NK-92 (cell line): ENCODE results near the gene ATRNL1.
"Not testable (repeated sequence)": the region's sequence is repeated elsewhere in the genome, so short reads cannot be mapped to it uniquely, and the experiment has no call there.

Source experiments
- DNase-seq: peaks from one replicate; lab custom pipeline; 2025; ENCODE audit not compliant: unreplicated experiment; lab: John Stamatoyannopoulos, UW

ATRNL1 gene

GRCh38 chr10:115092258-115092554 lies 959 bp upstream of the ATRNL1 start:
- no peak for DNase-seq

- no peak for DNase-seq
Measured at GRCh38 chr10:115092555-115093285, 445 bp upstream of the ATRNL1 start.

DNA sequence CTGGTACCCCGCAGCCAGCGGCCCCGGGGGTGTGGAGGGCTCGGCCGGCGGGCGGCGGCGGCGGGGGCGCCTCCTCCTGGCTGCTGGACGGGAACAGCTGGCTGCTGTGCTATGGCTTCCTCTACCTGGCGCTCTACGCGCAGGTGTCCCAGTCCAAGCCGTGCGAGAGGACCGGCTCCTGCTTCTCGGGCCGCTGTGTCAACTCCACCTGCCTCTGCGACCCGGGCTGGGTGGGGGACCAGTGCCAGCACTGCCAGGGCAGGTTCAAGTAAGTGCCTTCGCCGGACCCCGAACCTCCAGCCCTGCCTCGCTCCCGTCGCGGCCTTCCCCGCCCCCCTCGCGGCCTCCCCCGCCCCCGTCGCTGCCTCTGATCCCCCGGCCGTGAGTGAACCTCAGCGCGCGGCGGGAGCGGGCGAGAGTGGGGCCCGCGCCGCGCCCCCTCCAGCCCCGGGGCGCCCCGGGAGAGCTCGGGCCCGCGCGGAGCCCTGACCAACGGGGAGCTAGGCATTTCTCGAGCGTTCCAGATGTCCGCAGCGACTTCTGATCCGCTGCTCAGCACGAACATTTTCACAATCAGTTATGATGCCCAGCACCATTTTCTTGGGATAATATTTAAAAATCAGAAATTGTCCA lies 727 bp downstream of the ATRNL1 start:
- DNase-seq: no peak

GRCh38 chr10:115094416-115095140 lies 1.4 kb downstream of the ATRNL1 start:
- DNase-seq: no peak

DNA sequence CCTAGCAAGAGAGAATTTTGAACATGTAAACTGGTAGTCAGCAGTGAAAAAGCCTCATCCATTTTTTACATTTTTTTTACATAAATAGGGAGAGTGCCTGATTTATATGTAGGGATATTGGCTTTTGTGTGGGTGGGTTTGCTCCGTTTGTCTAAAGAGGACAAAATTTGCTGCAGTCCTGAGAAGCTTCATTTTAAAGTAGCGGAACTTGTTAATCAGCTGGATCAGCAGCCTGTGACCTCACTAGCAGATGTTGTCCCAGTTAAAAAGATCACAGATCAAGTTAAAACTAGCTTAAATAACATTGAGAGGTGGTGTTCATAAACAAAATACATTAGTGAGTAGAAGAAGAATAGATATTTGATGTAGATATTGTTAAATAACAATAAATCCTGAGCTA lies 2.6 kb downstream of the ATRNL1 start:
- no peak for DNase-seq

GRCh38 chr10:115103700-115104099 lies 10.5 kb downstream of the ATRNL1 start:
- no peak for DNase-seq

DNA sequence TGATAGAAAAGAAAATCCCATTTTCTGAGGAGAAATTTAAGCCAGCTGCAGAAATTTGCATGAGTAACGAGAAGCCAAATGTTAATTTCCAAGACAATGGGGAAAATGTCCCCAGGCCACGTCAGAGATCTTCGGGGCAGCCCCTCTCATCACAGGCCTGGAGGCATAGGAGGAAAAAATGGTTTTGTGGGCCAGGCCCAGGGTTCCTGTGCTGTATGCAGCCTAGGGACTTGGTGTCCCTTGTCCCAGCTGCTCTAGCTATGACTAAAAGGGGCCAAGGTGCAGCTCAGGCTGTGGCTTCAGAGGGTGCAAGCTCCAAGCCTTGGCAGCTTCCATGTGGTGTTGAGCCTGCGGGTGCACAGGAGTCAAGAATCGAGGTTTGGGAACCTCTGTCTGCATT lies 12.2 kb downstream of the ATRNL1 start:
- DNase-seq: not testable (repeated sequence)

DNA sequence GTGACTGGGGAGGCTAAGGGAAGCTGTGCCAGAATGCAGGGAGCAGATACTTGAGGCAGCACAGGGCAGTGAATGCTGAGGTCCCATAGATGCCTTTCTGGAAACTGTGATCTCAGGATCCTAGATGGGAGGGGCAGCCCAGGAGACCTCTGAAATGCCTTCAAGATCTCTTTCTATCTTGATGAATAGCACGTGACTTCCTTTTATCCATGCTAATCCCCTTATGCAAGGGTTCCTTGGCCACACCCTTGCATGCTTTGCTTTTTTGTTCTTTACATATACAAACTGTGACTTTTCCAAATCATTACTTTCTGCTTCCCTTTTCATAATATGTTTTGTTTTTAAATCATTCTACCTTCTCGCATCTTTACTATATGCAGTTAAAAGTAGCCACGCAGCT lies 14.7 kb downstream of the ATRNL1 start:
- no peak for DNase-seq

GRCh38 chr10:115117301-115117700 lies 24.1 kb downstream of the ATRNL1 start:
- no peak for DNase-seq

DNA sequence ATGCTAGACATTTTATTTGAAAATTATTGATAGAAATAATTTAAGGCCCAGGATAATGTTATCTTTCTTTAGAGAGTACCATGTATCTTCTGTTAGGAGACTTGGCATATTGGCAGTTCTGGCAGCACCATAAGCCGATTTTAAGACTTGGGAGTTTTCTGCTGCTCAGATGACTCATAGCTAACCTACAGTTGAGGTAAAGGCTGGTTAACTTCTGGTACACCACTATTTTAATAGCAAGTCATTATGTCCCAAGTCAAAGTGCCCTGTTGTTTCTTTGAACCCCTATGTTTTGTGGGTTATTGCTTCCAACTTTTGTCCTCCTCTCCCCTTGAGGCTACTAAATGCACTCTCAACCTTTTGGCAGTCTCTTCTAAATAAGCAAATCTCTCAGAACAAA lies 25.2 kb downstream of the ATRNL1 start:
- no peak for DNase-seq

DNA sequence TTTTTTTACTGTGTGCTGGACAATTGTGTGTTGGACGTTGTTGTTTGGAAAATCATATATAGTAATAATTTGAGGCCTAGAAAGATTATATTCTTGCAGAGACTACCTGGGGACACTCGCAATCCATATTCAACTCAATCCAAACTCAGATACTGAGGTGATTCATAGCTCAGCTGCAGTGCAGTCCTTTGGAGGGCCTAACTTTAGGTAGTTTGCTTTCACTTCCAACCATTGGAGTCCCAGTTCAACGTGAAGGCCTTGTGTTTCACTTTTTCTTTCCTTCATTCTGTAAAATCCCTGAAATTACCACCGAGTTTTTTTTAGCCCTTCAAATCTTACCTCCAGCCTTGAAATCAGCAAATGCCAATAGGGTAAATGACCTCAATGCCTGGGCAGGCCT lies 32.3 kb downstream of the ATRNL1 start:
- DNase-seq: no peak

- DNase-seq: no peak
Measured at GRCh38 chr10:115129752-115130151, 36.6 kb downstream of the ATRNL1 start.

DNA sequence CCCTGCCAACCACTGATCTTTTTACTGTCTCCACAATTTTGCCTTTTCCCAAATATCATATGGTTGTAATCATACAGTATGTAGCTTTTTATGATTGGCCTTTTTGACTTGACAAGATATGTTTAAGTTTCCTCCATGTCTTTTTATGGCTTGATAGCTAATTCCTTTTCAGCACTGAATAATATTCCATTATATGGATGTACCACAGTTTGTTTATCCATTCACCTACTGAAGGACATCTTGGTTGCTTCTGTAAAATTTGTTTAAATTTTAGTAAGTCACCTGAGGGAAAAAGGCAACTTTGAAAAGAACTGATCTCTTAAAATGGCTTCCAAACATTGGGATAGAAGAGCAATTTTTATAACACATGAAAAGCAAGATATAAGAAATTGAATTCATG lies 43.5 kb downstream of the ATRNL1 start:
- no peak for DNase-seq

GRCh38 chr10:115141254-115141653 lies 48.1 kb downstream of the ATRNL1 start:
- no peak for DNase-seq

- DNase-seq: no peak
Measured at GRCh38 chr10:115157357-115157756, 64.2 kb downstream of the ATRNL1 start.

DNA sequence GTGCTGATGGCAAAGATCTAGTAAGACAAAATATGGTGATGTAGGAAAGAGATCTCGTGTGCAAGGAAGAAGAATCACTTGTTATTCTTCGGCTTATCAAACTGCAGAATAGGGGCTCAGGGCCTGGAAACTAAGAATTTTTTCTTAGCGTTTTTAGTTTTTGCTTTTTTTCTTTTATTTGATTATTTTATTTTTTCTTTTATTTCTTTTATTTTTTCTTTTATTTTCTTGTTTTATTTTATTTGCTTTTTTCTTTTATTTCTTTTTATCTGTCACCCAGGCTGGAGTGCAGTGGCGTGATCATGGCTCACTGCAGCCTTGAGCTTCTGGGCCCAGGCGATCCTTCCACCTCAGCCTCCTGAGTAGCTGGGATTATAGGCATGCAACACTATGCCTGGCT lies 70.0 kb downstream of the ATRNL1 start:
- DNase-seq: no peak

DNA sequence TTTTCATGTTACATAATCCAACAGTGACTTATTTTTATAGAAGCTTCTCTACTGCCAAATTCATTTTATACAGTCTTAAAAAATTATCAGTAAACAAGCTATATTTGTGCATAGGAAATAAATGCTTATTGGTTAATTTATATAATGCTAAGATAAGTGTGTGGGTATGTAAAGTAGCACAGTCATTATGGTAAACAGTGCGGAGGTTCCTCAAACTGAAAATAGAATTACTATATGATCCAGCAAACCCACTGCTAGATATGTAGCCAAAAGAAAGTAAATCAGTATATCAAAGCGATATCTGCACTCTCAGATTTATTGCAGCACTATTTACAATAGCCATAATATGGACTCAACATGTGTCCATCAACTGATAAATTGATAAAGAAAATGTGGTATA lies 71.1 kb downstream of the ATRNL1 start:
- no peak for DNase-seq

- DNase-seq: no peak
Measured at GRCh38 chr10:115167751-115168150, 74.6 kb downstream of the ATRNL1 start.

DNA sequence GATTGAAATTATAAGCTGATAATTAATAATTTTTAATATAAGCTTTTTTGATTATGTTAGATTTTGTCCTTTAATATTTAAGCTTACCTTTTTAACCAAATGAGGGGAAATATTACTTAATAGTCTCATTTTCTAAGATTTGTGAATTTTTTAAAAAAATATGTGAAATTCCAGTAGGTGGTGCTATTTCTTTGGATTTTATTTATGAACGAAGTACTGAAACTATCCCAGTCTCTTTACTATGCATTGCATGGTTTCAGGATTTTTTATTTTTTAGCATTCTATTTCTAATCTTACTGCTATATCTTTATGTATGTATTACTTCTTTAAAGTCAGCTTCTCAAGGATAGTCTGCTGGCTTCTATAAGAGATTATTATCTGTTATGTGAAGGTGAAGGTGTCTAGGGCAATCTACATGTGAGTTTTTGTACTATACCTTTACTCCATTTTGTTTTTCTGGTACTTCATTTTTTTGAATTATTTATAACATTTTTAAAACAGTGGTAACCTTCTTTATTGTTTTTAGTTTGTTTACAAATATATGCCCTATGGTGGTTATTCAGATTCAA lies 78.3 kb downstream of the ATRNL1 start:
- no peak for DNase-seq

GRCh38 chr10:115173915-115174443 lies 80.8 kb downstream of the ATRNL1 start:
- no peak for DNase-seq

DNA sequence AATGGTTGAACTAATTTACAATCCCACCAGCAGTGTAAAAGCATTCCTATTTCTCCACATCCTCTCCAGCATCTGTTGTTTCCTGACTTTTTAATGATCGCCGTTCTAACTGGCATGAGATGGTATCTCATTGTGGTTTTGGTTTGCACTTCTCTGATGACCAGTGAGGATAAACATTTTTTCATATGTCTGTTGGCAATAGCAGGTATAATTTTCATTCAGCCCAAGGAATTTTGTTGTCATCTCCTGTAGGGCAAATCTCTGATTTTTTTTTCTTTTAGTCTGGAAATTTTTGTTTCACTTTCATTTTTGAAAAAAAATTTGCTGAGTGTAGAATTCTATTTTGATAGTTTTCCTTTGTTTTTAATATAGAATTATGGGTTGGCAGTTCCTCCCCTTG lies 114.1 kb downstream of the ATRNL1 start:
- DNase-seq: not testable (repeated sequence)

- no peak for DNase-seq
Measured at GRCh38 chr10:115209133-115209532, 116.0 kb downstream of the ATRNL1 start.
